Stimulated activated CD8-positive, alpha-beta memory T cell treated with anti-CD3 and anti-CD28 coated beads, Interleukin-7, amount 100 ng/mL, for 1 hour (primary cell): ENCODE measurements around the gene TUFT1.

ENCODE experiments used
- DNase-seq, 2 donors: peaks; one replicate each; pipeline ENCODE4 v3.0.0-alpha.2; 2020; ENCODE audit warnings: low read depth in 2 of 2

The TUFT1 gene, protein sequence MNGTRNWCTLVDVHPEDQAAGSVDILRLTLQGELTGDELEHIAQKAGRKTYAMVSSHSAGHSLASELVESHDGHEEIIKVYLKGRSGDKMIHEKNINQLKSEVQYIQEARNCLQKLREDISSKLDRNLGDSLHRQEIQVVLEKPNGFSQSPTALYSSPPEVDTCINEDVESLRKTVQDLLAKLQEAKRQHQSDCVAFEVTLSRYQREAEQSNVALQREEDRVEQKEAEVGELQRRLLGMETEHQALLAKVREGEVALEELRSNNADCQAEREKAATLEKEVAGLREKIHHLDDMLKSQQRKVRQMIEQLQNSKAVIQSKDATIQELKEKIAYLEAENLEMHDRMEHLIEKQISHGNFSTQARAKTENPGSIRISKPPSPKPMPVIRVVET

DNA sequence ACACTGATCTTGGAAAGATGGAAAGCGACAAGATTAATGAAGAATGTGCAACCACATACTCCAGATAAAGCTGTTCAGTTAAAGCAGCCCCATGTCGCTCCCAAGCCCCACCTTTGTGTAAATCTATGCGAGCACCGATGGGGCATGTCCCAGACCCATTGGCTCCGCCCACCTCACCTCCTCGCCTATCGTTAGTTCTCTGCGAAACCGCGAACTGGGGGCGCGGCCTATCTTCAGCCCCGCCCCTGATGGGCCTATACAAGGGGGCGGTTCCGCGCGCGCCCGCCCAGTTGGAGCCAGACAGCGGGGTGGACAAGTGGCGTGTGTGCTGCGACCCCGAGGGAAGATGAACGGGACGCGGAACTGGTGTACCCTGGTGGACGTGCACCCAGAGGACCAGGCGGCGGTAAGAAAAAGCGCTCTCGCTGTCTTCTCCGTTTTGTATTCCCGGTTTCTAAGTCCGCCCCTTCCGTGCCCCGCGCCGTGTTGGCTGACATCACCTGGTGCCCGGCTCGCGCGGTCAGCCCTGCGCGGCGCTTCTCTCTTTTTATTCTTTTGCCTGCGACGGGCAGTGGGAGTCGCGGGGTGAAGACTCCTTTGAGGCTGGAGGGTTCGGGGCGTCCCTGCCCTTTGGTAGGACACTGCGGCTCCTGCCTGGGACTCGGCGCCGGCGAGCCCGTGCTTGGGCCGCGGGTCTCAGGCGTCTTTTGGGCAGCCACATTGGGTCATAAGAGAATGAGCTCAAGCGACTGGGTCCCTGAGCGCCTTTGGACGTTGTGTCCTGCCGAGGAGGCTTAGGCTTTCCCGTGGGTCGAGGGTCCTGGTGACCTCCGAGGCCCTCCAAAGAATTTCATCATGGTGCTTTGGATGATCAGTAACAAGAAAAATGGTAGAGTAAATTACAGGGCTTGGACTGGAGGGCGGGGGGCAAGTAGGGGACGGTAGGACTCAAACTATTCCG lies at the start of gene TUFT1:
TUFT1 (plus strand) TSS at position 289 of the 961 bp plus-strand sequence; CDS start at position 347, 58 bp downstream.
- peak; percentile 79 to 90 for DNase-seq

DNA sequence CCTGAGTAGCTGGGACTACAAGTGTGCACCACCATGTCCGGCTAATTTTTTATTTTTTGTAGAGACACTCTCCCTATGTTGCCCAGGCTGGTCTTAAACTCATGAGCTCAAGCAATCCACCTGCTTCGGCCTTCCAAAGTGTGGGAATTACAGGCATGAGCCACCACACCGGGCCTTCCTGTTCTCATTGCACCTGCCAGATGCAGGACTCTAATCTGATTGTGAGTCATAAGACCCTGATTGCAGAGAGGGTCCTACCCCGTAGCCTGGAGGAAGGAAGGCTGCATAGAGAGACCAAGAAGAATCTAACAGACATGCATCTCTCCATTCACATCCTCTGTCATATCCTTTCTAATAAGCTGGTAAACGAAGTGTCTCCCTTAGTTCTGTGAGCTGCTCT lies 48.5 kb upstream of the TUFT1 start:
- no peak for DNase-seq

DNA sequence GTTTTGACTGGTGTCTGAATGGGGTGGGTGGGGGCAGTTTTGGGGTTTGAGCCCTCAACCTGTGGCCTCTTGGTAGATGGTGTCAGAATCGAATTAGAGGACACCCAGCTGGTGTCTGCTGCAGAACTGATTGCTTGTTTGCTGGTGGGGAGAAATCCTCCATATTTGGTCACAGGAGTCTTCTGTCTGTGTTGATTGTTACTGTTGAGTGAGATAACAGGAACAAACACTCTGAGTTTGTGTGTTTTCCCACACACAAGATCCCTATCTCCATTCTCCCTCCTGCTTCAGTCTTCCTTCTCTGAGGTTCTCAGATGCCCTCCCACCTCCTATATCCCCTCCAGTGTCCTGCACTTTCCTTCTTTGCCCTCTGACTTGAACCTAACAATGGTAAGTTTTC lies 48.0 kb upstream of the TUFT1 start:
- no peak for DNase-seq

DNA sequence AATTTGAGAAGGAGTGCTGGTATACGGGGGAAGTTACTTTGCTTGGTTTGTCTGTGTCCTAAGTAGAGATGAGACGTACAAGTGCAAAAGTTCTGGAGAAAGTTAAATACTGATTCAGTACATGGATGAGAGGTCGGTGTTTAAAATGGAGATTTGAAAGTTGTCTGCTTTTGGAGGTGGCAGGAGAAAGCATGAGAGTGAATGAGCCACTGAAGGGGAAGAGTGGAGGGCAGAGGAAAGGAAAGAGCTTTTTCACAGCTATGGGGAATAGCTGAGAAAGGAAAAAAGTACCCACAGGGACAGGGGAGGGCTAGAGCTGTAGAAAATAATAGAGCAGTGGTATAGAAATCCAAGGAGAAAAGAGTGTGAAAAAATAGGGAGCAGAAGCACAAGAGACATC lies 47.1 kb upstream of the TUFT1 start:
- no peak for DNase-seq

DNA sequence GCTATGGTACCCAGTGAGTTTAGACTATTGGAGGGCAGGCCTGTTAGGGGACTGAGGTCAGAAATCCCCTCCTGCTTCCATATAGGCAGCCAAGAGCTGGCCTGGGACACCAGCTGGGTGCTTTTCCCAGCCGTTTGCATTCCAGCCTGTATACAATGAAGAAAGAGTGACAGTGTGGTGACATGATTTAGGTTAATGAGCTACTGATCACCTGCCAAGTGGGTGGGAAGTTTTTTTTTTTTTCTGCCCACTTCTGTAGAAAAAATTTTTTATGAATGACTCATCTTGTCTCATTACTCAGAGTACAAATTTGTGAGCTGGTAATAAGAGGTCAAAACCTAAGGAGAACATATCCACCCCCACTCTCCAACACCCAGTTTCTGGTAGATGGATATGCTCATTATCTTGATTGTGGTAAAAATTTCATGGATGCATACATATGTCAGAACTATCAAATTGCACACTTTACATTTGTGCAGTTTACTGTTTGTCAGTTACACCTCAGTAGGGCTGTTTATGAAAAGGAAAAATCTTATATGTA lies 45.3 kb upstream of the TUFT1 start:
- no peak for DNase-seq

DNA sequence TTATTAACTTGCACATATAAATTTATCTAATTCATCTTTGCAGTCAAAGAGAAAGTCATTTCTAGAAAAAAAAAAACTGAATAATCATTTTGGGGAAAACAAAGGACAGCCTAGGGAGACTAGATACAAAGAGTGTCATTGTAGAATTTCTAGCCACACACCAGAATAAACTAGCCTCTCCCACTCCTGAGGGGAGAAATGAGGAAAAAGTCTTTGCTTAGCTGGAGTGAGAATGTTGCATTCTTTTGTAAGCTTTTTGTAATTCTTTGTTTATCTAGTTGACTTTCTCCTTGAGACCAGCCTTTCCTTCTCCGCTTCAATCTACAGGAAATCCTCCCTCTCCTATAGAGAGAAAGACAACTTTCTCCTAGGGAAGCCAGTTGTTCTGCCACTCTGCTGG lies 44.8 kb upstream of the TUFT1 start:
- DNase-seq: no peak

DNA sequence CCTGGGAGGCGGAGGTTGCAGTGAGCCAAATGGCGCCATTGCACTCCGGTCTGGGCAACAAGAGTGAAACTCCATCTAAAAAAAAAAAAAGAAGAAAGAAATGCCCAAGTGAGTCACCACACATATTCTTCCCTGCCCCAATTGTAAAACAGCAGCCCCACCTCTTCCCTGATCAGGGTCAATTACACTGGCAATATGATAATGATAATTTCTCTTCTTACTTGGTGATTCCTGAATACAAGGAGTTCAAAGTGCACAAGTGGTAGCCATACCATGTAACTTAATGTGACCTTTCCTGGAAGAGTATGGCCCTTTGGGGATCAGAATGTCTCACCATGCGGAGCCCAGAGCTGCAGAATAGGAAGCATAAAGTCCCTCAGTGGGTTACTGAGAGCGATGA lies 40.7 kb upstream of the TUFT1 start:
- no peak for DNase-seq

DNA sequence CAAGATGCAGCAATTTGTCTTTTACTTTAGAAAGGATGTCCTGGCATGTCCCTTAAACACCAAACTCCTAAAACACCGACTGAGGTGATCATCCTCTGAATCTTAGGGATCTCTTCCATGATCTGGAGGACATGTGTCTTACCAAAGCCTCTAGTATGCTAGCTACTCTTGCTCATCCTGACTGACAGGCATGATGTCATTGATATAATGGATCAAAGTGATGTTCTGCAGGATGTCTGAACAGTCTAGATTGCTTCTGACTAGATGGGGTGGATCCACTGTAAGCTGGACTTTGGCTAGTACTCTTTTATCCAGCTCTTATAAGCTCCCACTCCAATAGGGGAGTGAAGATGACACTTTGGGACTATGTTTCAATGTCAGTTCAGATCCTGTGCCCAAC lies 40.2 kb upstream of the TUFT1 start:
- DNase-seq: no peak

DNA sequence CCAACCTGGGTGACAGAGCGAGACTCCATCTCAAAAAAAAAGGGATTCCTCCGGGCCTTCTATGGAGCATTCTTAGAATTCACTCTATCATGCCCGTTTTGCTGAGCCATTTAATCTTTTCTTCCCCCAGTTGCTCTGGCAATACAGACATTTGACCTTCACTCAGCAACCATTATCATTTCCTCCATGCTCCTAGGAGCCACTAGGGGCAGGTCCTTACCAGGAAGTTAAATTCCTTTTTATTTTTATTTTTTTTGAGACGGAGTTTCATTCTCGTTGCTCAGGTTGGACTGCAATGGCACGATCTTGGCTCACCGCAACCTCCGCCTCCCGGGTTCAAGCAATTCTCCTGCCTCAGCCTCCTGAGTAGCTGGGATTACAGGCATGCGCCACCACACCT lies 38.6 kb upstream of the TUFT1 start:
- DNase-seq: no peak

DNA sequence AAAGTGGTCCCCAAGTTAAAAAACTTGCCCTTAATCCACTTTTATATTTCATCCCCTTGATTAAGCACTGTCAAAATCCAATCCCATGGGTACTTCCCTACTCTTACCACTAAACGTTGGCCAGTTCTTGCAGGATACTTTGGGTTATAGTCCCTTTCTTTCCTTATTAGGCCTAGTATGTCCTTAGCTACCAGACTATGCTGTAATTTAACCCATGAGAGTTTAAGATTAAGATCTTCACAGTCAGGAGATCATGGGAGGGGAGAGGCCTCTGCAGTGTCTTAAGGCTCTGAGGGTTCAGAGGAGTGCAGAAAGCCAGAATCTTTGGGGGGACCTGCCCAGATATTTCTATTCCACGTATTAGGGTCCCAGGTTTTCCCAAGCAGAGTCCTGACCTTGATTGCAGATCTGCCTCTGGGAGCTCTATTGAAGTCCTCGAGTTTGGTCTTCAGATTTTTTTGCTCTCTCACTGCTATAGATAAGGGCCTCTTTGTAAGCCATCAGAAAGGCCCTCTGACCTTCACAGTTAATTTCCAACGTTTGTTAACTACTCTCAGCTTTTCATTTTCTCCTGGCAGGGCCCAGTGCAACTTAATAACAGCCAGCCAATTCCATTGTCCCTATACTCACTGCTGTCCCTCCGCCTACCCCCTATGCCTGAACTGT lies 37.9 kb upstream of the TUFT1 start:
- DNase-seq: no peak

DNA sequence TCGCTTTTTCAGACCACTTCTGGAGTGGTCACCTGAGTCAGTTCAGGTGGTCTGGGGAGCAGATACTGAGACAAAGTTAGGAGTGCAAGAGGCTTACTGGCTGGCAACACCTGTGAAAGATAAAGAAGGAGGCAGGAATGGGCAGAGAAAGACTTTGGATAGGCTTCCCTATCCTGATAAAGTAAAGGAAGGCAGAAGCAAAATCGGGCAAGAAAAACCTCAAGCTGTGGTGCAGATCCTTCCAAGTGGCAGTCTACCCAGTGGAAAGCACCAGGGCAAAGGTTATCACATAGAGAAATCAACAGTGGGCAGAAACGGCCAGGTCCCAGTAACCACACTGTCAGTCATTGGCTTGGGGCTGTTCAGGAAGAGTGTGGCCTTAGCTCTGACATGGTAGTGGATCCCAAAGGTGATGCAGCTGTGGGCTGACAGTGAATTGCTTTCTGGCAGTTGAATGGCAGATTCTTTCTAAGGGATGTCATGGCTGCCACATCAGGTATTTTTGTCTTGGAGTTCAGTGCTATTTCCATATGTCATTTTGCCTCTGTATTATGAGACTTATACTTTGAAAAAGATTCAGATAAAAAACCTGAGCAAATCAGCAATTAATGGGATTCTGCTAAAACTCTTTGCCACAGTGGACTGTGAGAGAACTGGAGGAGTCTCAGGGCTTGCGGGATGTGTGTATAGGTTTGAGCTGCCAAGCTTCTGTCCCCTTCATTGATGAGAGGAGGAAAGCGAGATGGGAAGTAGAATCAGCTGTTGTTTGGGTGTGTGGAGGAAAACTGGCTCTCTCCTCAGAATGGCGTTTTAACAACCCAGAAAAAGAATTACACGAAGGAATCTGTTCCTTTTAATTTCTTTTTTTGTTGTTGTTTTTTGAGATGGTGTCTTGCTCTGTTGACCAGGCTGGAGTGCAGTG lies 37.0 kb upstream of the TUFT1 start:
- no peak for DNase-seq

DNA sequence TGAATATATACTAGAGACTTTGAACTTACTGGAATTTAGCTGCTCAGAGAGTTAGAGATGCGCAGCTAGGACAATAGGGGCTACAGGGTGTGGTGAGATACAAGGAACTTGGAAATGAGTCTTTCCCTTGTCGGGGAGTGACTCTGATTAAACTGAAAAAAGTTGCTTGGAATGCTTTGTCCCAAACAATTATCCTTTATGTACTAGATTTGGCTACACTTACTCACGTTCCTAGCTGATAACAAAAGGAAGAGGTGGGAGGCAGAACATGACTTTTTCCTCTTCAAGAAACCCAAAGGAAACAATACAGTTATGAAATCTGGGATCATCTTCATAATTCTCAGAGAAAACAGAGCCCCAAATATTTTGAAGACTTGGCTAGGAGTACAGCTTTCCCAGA lies 35.9 kb upstream of the TUFT1 start:
- DNase-seq: no peak

DNA sequence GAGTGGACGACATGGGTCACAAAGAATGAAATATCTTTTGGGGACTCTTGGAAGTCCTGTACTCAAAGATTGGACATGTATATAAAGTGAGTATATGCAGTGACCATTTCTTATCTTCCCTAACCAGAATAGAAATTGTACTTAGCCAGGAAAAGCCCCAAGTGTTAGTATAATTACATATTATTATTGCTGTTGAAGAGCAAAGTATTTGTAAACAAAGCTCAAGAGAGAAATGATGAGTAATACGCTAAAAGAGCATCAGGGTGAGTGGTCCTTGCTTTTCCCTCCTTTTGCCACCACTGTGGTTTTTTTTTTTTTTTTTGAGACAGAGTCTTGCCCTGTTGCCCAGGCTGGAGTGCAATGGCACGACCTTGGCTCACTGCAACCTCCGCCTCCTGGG lies 35.4 kb upstream of the TUFT1 start:
- no peak for DNase-seq

DNA sequence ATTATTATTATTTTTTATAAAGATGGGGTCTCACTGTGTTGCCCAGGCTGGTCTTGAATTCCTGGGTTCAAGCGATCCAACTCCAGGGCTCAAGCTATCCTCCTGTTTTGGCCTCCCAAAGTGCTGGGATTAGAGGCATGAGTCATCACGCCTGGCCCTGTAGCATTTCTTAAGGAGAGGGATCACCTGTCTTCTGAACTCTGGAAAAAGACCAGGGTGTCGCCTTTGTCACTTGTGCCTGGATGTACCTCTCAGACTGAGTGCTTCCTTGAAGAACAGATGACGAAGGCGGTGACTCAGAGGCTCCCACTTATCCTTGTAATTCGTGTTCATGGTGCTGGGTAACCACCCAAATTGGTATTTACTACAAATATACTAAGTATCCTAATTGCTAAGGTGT lies 31.3 kb upstream of the TUFT1 start:
- no peak for DNase-seq

DNA sequence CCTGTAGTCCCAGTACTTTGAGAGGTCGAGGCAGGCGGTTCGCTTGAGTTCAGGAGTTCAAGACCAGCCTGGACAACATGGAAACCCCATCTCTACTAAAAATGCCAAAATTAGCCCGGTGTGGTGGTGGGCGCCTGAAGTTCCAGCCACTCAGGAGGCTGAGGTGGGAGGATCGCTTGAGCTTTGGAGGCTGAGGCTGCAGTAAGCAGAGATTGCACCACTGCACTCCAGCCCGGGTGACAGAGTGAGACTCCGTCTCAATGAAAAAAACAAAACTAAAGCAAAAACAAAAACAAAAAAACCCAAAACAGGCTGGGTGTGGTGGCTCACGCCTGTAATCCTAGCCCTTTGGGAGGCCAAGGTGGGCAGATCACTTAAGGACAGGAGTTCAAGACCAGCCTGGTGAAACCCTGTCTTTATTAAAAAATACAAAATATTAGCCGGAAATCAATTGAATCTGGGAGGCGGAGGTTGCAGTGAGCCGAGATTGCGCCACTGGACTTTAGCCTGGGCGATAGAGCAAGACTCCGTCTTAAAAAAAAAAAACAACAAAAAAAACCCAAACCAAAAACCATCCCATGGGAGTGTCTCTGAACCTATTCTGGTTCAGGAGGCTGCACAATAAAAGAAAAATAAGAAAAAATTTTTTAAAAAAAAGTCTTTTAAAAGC lies 30.6 kb upstream of the TUFT1 start:
- DNase-seq: no peak

DNA sequence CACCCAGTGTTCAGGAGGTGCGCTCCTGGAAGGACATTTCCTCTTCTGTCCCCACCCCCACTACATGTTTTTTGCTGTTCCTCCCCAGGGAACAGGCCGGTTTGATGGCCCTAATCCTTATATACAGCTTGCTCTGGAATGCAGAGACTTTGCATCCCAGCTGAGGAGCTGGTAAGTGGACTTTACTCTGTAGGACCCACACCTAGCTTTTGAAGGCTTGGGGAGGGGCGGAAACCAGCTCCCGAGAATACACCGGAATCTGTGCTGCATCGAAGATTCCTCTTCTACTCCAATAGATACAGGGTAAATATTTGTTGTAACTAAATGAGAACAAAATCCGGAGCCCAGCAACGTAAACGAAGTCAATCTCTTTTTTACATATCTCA lies 30.1 kb upstream of the TUFT1 start:
- no peak for DNase-seq

DNA sequence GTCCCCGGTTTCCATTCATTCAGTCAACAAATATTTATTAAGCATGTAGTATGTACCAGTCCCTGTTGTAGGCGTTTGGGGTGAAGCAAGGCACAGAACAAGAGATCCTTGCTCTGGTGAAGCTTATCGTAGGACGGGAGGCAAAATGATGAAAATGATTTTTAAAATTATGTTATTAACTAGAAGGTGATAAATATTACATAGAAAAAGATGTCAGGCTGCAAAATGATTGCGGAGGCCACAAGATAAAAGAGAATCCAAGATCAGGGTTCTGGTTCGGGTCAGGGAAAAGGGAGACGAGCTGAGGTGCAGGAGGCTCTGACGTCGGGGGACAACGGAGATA lies 29.5 kb upstream of the TUFT1 start:
- DNase-seq: no peak

DNA sequence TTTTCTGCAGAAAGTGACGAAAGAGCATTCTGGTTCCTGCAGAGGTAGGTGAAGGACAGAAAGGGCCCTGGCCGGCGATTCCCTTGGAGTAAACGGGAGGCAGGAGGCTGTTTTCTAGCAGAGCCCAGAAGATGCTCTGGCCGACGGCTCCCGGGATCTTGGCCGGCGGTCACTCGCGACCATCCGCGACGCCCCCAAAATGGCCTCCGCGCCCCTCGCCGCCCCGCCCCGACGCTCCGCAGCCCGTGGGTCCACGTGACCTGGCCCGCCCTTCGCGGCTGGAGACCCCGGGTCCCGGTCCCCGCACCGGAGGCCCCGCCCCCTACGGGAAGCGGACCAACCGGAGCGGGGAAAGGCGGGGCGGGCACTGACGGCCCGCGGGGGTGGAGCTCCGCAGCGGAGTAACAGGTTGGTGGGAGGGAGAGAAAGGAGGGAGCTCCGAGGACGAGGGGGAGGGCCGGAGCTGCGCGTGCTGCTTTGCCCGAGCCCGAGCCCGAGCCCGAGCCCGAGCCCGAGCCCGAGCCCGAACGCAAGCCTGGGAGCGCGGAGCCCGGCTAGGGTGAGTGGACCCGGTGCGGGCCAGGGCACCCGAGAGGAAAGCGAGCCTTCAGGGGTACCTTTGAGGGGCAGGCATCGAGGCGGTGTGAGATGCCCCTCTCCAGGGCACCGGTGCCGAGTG lies 29.0 kb upstream of the TUFT1 start, which contains the start of gene CGN:
CGN (plus strand) TSS at position 431 of the 679 bp plus-strand sequence. CDS start 7,133 bp downstream, outside the sequence.
- peak; percentile 64 to 68 for DNase-seq

DNA sequence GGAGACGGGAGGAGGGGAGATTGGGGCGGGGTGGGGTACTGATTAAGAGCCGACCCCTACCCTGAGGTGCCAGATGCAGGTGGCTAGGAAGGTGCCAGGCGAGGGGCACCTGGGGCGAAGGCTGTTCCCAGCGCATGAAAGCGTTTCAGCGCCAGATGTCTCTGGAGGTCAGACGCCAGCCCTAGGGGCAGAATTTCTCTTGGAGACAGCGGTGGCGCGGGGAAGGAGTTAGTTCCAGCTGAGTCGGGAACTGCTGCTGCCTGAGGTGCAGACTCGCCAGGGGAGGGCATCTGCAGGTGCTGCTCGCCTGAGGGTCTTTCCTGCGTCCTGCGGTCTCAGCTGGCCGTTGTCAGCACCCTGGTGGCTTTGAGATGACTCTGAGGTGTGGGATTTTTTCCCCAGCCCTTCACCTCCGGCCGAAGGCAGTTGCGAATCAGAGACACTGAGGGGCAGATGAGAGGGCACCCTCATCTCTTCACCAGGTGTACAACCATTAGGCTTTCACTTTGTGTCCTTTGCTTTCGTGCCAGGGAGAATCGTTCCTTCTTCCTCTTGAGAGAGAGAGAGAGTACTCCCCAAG lies 28.4 kb upstream of the TUFT1 start:
- no peak for DNase-seq
